ENCODE results near the gene AHCYL2.
"Not testable (repeated sequence)": the region's sequence is repeated elsewhere in the genome, so short reads cannot be mapped to it uniquely, and the experiment has no call there.

AHCYL2 gene

DNA sequence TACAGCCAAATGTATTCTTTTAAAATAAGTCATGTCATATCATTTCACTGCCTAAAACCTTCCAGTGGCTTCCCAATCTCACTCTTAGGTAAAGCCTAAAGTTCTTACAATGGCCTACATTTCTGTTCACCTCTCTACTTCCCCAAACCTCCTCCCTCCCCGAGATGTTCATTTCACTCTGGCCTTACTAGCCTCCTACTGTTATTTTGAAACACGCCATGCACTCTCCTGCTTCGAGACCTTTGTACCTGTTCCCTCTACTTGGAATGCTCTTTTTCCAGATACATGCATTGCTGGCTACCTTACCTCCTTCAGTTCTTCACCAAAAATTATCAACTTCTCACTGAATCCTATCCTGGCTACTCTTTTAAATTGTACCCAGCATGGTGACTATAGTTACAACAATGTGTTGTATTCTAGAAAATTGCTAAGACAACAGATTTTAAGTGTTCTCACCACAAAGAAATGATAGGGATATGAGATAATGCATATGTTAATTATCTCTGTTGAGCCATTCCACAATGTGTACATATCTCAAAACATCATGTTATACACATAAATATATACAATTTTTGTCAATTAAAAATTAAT is 158.8 kb downstream of the AHCYL2 start:
- DNase-seq (ENCODE audit: low read depth in 2 of 2): no peak

DNA sequence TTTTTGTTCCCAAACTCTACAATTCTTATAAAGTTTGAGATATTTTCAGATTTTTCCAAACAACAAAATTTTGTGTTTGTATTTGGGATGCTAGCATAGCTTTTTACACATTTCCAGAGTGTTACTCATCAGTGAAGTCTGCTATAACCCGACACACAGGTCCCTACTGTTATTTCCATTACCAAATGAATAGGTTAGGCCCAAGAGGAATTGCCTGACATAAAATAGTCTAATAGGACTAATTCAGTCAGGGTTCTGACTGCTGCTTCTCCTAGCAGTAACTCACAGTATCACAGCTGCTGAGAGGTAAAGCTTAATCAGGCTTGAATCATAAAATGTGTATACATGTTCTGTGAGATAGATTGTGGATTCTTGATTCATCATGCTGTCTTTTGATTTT is 160.3 kb downstream of the AHCYL2 start:
- DNase-seq (ENCODE audit: low read depth in 2 of 2): no peak

- DNase-seq (ENCODE audit: low read depth in 2 of 2): no peak
Observed at GRCh38 chr7:129385598-129385997, 160.8 kb downstream of the AHCYL2 start.

DNA sequence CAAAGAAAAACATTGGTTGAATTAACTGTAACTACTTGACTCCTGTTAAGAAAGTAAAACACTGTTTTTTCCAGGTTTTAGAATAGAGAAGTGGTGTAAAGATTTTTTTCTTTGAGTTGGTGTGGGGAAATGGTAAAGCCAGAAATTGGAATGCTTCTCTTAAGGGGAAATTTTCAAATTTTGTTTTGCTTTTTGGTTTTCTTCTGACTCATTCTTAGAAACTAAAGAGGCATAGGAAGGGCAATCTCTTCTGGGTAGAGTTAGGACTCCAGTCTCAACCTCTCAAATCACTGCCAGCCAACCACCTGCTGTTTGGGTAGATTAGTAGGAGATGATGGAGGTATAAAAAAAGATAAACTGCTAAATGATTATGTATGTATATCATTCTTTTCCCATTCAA is 161.7 kb downstream of the AHCYL2 start:
- no peak for DNase-seq (ENCODE audit: low read depth in 2 of 2)

GRCh38 chr7:129387537-129387936 is 162.7 kb downstream of the AHCYL2 start:
- DNase-seq (ENCODE audit: low read depth in 2 of 2): no peak

DNA sequence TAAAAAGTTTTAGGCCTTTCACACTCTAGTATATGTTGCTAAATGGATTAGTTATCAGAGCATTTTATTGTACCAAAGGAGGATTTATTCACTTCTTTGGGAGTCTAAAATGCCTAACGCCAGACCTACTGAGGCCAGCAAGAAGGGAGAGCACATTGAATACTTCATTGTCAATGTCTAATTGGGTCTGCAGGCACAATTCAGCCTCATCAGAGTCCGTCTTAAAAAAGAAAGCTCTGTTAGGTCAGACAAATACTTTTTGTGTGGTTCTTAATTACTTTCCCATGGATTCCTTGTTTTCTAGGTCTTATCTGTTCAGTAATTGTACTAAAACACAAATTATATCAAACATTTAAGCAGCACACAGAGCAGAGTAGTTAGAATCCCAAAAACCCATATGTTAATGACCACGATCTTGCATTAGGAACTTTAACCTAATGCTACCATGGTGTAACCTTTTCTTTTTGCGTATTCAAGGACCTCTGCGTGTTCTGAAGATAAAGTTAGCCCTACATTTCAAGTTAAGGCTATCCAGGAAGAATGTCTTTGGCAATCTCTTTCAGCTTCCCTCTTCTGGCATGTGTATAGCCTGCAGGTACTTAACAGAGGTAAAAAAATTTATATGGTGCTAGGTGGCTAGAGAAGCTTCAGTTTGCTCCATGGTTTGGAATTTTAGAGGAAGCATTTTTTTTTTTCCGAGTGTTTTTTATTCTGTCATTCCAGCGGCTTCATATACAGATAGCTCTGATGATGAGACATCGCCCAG is 163.7 kb downstream of the AHCYL2 start:
- DNase-seq (ENCODE audit: low read depth in 2 of 2): no peak

GRCh38 chr7:129389829-129390228 is 165.0 kb downstream of the AHCYL2 start:
- no peak for DNase-seq (ENCODE audit: low read depth in 2 of 2)

GRCh38 chr7:129390314-129390713 is 165.5 kb downstream of the AHCYL2 start:
- DNase-seq (ENCODE audit: low read depth in 2 of 2): no peak

DNA sequence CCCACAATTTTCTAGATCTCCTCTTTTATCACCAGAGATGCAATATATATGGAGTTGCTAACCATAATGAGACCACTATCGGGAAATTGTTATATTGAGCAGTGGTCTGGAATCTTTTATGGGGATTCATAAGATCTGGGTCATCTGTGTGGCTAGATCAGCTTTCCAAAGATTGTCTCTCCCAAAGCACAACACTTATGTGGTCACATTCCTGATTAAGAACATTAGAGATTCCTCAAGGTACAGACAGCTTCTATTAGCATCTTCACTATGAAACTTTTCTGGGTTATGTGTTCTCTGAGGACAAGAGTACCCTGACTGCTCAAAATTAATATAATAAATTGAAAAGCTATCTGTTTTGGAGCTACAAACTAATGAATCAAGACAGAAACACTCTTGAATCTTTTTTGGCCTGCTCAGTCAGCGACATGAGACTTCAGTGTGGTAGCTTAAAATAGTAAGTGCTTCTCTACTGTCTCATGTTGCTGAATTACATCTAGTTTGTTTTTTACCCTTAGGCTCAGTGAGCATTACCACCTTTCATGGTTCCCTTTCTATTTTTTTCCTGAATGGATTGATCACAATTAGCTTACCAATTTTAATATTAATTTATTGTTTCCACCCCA is 166.8 kb downstream of the AHCYL2 start:
- DNase-seq (ENCODE audit: low read depth in 2 of 2): no peak

GRCh38 chr7:129393255-129393654 is 168.4 kb downstream of the AHCYL2 start:
- DNase-seq (ENCODE audit: low read depth in 2 of 2): no peak

DNA sequence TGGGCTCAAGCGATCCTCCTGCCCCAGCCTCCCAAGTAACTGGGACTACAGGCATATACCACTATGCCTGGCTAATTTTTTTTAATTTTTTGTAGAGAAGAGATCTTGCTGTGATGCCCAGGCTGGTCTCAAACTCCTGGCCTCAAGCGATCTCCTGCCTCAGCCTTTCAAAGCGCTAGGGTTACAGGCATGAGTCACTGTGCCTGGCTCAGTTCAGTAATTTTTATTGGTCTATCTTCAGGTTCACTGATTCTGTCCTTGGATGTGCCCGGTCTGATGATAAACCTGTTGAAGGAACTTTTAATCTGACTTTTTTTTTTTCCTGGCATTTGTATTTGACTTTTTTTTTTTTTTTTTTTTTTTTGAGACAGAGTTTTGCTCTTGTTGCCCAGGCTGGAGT is 169.3 kb downstream of the AHCYL2 start:
- DNase-seq (ENCODE audit: low read depth in 2 of 2): no peak

DNA sequence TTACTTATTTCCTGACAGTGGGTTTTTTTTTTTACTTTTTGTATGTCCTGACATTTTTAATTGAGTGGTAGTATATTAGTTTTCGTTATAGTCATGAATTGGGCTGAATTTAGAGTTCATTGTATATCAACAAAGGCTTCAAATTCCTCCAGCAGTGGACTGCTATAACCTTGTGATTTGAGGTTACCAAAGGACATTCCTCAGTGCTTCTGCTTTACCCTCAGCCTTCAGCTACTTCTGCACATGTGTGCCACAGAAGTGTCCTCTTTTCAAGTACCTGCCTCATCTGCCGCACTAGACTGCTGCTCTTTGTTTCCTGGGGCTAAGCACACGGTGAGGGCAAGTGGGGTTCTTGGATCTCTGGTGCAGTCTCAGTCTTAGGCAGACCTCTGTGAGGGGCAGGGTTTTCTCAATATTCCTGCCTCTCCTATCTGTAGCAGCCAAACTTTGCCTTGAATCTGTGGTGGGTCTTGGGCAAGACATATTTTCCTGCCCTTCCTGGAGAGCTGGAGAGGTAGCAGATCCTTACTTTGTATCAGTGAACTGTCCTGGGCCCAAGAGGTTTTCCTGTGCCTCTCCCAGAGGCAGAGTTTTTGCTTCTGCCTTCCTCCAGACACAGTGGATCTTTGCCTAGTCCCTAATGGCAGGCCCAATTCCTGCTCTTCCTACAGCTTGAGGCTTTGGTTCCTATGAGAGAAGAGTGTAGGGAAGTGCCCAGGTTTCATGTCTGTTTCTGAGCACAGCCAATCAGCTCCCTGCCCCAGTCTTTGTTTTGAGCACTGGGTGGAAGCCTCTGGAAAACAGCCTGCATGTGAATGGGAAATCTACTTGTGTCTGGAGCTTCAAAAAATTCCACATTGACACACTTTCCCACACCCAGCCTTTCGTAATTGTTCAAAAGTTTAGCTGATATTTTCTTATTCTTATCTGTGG is 170.4 kb downstream of the AHCYL2 start:
- DNase-seq (ENCODE audit: low read depth in 2 of 2): no peak

DNA sequence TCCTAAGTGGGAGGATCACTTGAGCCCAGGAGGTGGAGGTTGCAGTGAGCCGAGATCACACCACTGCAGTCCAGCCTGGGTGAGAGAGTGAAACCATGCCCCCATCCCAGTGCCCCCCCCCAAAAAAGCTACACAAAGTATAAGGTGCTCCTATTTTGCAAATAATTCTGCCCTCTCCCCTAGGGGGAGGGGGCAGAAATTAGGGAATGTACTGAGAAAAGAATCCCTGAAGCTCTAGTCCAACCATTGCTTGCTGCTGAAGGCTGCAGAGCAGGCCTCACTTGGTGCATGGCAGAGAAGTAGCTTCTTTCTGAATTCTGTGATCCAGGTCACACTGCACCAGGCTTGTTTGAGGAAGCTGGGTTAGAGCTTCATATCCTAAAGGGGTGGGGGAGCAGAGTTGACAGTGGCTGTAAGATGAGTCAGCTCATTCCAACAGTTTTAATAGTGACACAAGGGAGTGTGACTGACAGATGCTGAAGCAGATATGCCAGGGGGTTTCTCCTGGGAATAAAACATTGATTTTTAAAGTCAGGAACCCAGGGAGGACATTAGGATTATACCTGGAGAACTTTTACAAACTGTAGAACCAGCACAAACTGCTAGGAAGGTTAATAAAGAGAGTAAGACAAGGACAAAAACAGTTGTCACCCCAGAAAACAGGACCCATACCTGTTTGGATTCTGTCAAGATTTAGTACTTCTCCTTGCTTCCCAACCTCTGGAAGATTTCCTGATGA is 176.6 kb downstream of the AHCYL2 start:
- DNase-seq (ENCODE audit: low read depth in 2 of 2): no peak

GRCh38 chr7:129401967-129402860 is 177.4 kb downstream of the AHCYL2 start:
- no peak for DNase-seq (ENCODE audit: low read depth in 2 of 2)

GRCh38 chr7:129405527-129405926 is 180.7 kb downstream of the AHCYL2 start:
- DNase-seq (ENCODE audit: low read depth in 2 of 2): no peak

GRCh38 chr7:129410238-129410637 is 185.4 kb downstream of the AHCYL2 start:
- not testable (repeated sequence) for DNase-seq (ENCODE audit: low read depth in 2 of 2)

GRCh38 chr7:129412501-129412900 is 187.7 kb downstream of the AHCYL2 start:
- no peak for DNase-seq (ENCODE audit: low read depth in 2 of 2)

- DNase-seq (ENCODE audit: low read depth in 2 of 2): no peak
Observed at GRCh38 chr7:129417073-129417472, 192.2 kb downstream of the AHCYL2 start.

DNA sequence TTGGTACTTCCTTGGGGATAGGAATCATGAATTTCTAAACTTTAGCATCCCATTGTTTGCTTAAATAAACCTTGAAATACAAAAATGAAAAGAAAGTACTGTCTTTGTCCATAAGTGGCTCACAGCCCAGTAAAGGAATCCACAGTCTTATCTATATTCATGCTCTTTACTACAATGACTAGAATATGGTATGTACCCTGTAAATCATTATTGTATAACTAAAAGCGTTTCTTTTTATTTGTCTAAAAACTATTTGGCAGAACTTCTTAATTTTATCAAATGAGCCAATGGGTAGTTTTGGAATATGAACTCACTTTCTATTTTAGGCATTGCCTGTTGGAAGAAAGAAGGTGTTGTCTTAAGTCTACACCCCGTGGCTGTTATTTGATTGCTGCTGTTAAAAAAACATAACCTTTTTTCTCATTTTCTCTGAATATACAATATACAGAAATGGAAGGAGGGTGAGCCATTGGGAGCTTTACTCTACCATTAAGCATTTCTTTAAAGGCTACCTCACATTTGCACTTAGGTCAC is 197.0 kb downstream of the AHCYL2 start:
- no peak for DNase-seq (ENCODE audit: low read depth in 2 of 2)

- no peak for DNase-seq (ENCODE audit: low read depth in 2 of 2)
Observed at GRCh38 chr7:129422727-129423126, 197.9 kb downstream of the AHCYL2 start.

Measured in stimulated activated CD8-positive, alpha-beta memory T cell treated with anti-CD3 and anti-CD28 coated beads, Interleukin-2, amount 100 ng/mL, for 1 hour (primary cell).